GM12801 (cell line): ENCODE results near the gene DOCK6.

Experiments used
- TF ChIP-seq, protein P1 (sequence below): IDR thresholded peaks from one replicate; pipeline ENCODE4 v1.5.1; 2011; ENCODE audit warnings: control low read depth; ENCODE audit not compliant: insufficient read length; ENCODE audit errors: extremely low read depth

Gene DOCK6

DNA sequence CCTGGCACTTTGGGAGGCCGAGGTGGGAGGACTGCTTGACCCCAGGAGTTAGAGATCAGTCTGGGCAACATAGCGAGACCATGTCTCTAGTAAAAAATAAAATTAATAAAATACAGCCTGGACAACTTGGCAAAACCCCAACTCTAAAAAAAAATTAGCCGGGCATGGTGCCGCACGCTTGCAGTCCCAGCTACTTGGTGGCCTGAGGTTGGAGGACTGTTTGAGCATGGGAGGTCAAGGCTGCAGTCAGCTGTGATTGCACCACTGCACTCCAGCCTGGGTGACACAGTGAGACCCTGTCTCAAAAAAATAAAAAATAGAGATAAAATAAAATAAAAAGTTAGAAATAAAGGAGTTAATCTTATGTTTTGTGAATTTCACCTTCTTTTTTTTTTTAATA, 91.2 kb downstream of the DOCK6 start:
- TF ChIP-seq, protein P1, sequence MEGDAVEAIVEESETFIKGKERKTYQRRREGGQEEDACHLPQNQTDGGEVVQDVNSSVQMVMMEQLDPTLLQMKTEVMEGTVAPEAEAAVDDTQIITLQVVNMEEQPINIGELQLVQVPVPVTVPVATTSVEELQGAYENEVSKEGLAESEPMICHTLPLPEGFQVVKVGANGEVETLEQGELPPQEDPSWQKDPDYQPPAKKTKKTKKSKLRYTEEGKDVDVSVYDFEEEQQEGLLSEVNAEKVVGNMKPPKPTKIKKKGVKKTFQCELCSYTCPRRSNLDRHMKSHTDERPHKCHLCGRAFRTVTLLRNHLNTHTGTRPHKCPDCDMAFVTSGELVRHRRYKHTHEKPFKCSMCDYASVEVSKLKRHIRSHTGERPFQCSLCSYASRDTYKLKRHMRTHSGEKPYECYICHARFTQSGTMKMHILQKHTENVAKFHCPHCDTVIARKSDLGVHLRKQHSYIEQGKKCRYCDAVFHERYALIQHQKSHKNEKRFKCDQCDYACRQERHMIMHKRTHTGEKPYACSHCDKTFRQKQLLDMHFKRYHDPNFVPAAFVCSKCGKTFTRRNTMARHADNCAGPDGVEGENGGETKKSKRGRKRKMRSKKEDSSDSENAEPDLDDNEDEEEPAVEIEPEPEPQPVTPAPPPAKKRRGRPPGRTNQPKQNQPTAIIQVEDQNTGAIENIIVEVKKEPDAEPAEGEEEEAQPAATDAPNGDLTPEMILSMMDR: no peak

DNA sequence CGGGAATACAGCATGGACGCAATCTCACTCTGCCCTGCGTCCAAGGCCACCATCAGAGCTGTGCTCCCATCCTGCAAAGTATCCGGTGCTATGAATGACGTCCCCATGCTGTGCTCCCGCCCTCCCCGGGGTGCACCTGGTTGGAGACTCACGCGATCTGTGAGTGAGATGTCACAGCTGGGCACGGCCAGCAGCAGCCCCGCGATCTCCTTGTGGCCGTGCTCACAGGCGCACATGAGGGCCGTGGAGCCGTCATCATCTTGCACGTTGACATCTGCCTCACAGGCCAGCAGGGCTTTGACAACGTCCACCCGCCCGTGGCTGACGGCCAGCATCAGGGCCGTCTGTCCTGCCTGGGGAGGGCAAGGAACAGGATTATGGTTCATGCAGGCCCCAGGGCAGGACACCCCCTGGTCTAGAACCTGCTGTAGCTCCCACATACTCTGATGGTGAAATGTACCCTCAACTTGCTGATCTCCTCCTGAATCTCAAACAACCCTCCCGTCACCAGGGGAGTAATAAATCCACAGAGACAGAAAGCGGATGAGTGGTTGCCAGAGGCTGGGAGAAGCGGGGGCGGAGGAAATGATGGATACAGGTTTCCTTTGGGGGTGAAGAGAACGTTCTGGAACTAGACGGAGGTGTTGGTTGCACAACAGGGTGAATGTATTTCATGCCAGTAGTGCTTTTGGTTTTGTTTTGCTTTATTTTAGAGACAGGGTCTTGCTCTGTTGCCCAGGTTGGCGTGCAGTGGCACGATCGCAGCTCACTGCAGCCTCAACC, 92.2 kb downstream of the DOCK6 start:
- TF ChIP-seq, protein P1: no peak

DNA sequence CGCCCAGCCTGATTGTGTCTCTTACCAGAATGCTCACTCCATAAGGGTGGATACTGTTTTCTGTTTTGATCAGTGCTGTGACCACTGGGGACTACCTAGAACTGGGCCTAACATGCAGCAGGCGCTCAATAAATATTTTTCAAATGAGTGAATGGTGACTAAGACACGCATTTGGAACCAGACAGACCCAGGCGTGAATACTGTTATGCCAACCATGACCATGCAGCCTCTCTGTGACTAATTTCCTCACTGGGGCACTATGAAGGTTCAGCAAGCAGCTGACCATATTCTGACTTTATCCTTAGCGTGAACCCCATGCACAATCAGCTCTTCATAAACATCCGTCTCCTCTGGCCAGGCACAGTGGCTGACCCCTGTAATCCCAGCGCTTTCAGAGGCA, 93.8 kb downstream of the DOCK6 start:
- TF ChIP-seq, protein P1: no peak

DNA sequence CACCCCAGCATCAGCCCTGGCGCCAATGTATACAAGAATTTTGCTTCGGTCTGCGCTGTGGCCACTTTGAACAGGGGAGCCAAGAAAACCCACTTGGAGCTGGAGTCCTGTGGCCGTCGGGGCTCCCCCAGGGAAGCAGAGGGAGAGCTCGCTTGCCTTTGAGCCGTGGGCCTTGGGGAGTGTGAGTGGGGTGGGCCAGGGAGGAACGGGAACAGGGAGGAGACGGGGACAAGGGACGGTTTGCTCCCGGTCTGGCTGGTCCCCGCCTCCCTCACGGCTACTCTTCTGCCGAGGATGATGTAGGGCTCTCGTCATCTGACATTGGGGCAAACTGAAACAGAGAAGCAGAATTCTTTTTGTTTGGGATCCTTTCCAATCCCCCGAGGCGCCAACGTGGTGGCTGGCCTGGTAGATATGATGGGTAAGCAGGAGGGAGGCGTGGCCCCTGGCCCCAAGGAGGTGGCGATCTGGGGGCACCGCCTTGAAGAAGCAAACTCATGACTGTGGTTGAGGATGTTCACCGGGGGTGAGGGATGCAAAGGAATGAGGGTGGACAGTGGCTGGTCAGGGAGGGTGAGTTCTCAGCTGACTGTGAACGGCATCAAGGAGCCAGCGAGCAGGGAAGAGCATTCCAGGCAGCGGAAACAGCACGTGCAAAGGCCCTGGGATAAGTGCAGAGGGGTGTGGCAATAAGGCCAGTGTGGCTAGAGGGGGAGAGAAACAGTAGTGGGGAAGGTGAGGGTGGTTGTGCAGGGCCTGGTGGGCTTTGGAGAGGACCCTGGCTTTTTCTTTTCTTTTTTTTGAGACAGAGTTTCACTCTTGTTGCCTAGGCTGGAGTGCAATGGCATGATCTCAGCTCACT, 95.8 kb downstream of the DOCK6 start:
- TF ChIP-seq, protein P1: no peak

DNA sequence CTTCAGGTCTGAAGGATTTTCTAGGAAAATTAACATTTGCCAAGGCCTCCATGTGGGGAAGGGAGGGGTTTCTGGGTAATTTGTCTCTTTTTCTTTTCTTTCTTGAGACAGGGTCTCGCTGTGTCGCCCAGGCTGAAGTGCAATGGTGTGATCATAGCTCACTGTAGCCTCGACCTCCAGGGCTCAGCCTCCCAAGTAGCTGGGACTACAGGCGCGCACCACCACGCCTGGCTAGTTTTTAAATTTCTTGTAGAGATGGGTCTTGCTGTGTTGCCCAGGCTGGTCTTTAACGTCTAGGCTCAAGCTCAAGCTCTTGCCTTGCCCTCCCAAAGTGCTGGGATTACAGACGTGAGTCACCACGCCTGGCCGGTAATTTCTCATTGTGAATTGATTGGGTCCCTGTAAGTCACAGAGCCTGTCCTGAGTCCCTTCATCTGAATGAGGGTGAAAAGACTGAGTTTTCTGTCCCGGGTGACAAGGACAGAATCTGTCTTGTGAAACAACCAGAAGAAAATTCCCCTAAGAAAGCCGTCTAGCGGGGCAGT, 96.8 kb downstream of the DOCK6 start:
- TF ChIP-seq, protein P1: no peak

DNA sequence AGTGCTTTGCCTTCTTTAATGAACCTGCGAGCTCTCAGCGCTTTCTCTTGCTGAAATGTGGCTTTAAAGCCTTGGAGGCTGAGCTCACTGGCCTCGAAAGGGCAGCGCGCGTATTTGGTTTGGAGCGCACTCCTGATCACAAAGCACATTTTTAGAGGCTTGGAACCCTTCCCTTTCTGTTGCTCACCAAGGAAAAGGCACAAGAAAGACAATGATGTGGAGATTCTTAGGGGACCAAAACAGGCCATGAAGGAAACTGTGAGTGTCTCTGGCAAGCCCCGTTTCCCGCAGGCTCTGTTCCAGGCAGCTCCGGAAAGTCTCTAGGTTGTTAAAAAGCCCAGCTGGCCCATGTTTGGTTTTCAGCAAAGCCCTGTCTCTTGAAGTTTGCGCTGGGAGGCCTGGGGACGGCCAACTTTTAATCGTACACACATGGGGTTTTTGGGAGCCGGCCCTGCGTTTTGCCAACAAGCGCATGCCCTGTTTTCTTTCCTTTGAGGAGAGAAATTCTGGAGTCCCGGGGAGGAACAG, 97.4 kb downstream of the DOCK6 start:
- TF ChIP-seq, protein P1: no peak

DNA sequence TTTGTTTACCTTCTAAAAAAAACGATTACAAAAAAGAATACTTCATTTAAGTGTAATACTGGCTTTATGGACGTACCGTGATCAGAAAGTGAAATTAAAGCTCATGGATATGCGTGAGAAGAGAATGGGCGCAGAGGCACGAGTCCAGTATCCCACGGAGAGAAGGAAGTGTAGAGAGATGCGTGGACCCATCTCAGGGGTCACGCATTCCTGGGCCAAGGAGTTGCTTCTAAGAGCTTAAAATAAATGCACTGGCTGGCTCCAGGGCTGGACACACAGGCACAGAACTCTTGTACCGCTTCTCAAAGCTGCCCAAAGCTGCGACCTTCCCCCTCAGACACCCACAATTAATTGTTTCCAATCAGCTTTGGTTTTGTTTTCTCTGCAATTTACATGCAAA, 98.0 kb downstream of the DOCK6 start:
- TF ChIP-seq, protein P1: no peak
